Breast epithelium (tissue), 4 donors: ENCODE measurements around the gene CELF1. TPM values are rescaled to one million over a fixed set of nuclear protein-coding genes. Genes with fewer than 3 reads are reported as not detected.

ENCODE experiments used
- DNase-seq, 2 donors: peaks; one replicate each; pipeline ENCODE4 v3.0.0-alpha.2; 2019; ENCODE audit warnings: low spot score in 2 of 2
- H3K27ac ChIP-seq, 2 donors: fragments of 200-600 bp; sonication (generic) in 1 of 2; one replicate each; pipeline ENCODE4 v1.5.1; 2016 to 2019; ENCODE audit warnings: mild to moderate bottlenecking in 1 of 2
- H3K27me3 ChIP-seq, 2 donors: fragments of 200-600 bp; sonication (generic) in 1 of 2; one replicate each; pipeline versions ENCODE4 v1.5.1 to v1.6.0; 2017 to 2019; ENCODE audit warnings: control low read depth in 1 of 2, mild to moderate bottlenecking in 1 of 2
- H3K36me3 ChIP-seq: fragments of 200-600 bp; one replicate; pipeline ENCODE4 v1.5.1; 2019
- H3K4me1 ChIP-seq, 2 donors: fragments of 200-600 bp; sonication (generic); one replicate each; pipeline ENCODE4 v1.5.1; 2016 to 2019; ENCODE audit warnings: control low read depth in 1 of 2
- H3K4me3 ChIP-seq, 3 donors: fragments of 200-600 bp; sonication (generic); 1 replicate in 2 of 3; 2 replicates in 1 of 3; pipeline ENCODE4 v1.5.1; 2016 to 2019; ENCODE audit warnings: mild to moderate bottlenecking in 3 of 3, moderate library complexity in 2 of 3
- H3K9me3 ChIP-seq, 2 donors: fragments of 200-600 bp; sonication (generic) in 1 of 2; one replicate each; pipeline ENCODE4 v1.5.1; 2016 to 2019; ENCODE audit warnings: control low read depth in 1 of 2
- POLR2A ChIP-seq: fragments of 450-650 bp; IDR thresholded peaks from one replicate; pipeline ENCODE4 v1.6.1; 2016; ENCODE audit warnings: antibody characterized with exemption, mild to moderate bottlenecking, moderate library complexity
- POLR2AphosphoS5 ChIP-seq, 3 donors: sonication (generic); formaldehyde crosslinking; IDR thresholded peaks; one replicate each; pipeline ENCODE4 v1.6.1; 2017; ENCODE audit warnings: antibody characterized with exemption in 3 of 3
- intact Hi-C: fragments of 100-400 bp; cut with DNase I; formaldehyde crosslinking; loops from one replicate; pipeline ENCODE4 v1.15.1; 2023; ENCODE audit warnings: low total_unique reads
- total RNA-seq, 3 donors: library from RNA; depleted of rRNA; stranded (reverse); fragments of >200 nt; gene quantifications; one replicate each; pipeline ENCODE4 v1.1.0, GENCODE V29; 2016
- TF ChIP-seq, protein P1 (sequence below), 3 donors: fragments of 450-650 bp; IDR thresholded peaks; one replicate each; pipeline ENCODE4 v1.5.1; 2016 to 2017; ENCODE audit warnings: antibody characterized with exemption in 3 of 3, mild to moderate bottlenecking in 3 of 3, moderate library complexity in 3 of 3

CELF1 gene
- total RNA-seq, 3 donors from 2014 or later, result 94.1 to 117 (median 114) TPM

DNA sequence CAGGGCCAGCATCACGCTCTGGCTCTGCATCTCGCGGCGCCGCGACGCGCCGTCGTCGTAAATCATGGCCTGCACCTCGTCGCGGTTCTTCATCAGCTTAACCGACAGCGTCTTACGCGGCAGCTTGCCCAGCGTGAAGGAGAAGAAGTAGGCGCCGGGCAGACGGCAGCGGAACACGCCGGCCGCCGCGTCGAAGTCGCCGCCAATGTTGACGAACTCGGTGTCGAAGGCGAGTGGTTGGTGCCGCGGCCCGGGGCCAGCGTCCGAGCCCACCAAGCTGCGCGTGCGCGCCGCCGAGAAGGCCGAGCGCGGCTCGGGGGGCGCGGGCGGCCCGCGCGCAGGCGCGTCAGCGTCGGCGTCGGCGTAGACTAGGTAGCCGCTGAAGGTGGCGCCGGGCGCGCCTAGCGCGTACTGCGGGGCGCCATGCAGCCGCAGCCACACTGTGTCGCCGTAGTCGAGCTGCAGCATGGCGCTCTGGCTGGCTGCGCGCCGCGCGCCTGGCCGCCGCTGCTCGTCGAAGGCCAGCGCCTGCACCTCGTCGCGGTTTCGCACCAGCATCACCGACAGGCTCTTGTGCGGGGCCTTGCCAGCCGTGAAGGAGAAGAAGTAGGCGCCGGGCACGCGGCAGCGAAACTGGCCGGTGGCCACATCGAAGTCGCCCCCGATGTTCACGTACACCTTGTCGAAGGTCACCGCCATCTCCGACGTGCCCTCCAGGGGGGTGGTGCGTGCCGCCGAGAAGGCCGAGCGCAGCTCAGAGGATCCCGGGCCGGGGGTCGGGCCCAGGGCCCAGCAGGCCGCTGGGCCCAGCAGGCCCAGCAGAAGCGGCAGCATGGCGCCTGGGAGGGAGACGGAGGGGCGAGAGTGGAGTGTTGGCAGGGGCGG, 37.3 kb upstream of the CELF1 start:
- Histone ChIP-seq H3K36me3 (no peaks in the 10 kb centered on the region), H3K4me1 (peaks cover 0 to 6% of the 10 kb centered on the region in 2 donors), H3K9me3 (no peaks in the 10 kb centered on the region), H3K27ac (peak overlapping the region; percentile 33 to 75), H3K4me3 (peak overlapping the region; percentile 9 to 72 (median 58)), H3K27me3 (peaks cover 0 to 21% of the 10 kb centered on the region in 2 donors)
- intact Hi-C loops, result no loop called here
- no peak for DNase-seq
- TF ChIP-seq, protein P1, sequence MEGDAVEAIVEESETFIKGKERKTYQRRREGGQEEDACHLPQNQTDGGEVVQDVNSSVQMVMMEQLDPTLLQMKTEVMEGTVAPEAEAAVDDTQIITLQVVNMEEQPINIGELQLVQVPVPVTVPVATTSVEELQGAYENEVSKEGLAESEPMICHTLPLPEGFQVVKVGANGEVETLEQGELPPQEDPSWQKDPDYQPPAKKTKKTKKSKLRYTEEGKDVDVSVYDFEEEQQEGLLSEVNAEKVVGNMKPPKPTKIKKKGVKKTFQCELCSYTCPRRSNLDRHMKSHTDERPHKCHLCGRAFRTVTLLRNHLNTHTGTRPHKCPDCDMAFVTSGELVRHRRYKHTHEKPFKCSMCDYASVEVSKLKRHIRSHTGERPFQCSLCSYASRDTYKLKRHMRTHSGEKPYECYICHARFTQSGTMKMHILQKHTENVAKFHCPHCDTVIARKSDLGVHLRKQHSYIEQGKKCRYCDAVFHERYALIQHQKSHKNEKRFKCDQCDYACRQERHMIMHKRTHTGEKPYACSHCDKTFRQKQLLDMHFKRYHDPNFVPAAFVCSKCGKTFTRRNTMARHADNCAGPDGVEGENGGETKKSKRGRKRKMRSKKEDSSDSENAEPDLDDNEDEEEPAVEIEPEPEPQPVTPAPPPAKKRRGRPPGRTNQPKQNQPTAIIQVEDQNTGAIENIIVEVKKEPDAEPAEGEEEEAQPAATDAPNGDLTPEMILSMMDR (IDR thresholded peaks at IDR 0.05), result no peak
- TF ChIP-seq POLR2A, result no peak
- TF ChIP-seq POLR2AphosphoS5 (IDR thresholded peaks at IDR 0.05), result no peak

DNA sequence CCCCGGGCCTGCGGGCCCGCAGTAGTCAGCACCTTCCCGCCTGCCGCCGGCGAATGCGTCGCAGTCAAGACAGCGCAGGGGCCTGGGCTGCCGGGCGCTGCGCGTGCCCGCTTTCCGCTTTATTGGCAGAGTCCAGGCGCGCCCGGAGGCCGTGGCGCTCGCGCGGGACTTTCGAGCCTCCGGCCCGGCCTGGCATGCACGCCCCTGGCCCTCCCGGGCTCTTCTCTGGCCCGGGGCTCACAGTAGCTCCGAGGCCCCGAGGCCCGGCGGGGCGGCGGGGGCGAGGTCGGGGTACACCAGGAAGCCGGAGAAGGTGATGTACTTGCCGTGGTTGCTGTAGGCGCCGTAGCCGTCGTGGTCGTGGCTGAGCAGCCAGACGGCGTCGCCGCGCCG, 36.6 kb upstream of the CELF1 start:
- TF ChIP-seq POLR2AphosphoS5 (IDR thresholded peaks at IDR 0.05), result no peak
- TF ChIP-seq, protein P1 (IDR thresholded peaks at IDR 0.05), result no peak
- TF ChIP-seq POLR2A, result no peak
- no peak for DNase-seq
- H3K4me3 ChIP-seq, result peak overlapping the region; percentile 9 to 72 (median 58)
- peaks cover 0 to 6% of the 10 kb centered on the region in 2 donors for H3K4me1 ChIP-seq
- intact Hi-C loops, result no loop called here
- peak overlapping the region; percentile 33 to 75 for H3K27ac ChIP-seq
- H3K36me3 ChIP-seq, result no peaks in the 10 kb centered on the region
- H3K27me3 ChIP-seq, result peaks cover 0 to 20% of the 10 kb centered on the region in 2 donors
- no peaks in the 10 kb centered on the region for H3K9me3 ChIP-seq

DNA sequence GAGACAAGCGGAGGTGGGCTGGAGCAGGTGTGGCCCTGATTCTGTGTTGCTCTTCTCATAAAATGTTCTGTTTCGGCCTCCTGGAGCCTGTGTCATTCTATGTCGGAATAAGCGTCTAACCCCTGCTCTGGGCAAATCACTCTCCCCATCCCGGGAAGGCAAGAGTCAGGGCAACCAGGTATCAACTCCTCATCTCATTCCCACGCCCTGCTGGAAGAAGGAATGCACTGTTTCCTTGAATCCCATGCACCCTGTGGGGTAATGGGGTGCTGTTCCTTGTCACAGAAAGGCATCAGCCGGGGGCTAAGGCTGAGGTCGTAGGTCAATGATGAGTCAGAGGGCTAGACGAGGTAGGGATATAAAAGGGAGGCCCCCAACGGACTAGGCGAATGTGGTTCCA, 36.2 kb upstream of the CELF1 start:
- Histone ChIP-seq H3K36me3 (no peaks in the 10 kb centered on the region), H3K4me3 (peak overlapping the region; percentile 9 to 72 (median 58)), H3K9me3 (no peaks in the 10 kb centered on the region), H3K27ac (peak overlapping the region; percentile 33 to 75), H3K4me1 (peaks cover 0 to 5% of the 10 kb centered on the region in 2 donors), H3K27me3 (peaks cover 0 to 15% of the 10 kb centered on the region in 2 donors)
- TF ChIP-seq, protein P1 (IDR thresholded peaks at IDR 0.05), result no peak
- TF ChIP-seq POLR2AphosphoS5 (IDR thresholded peaks at IDR 0.05) (no peak), POLR2A (no peak)
- intact Hi-C loops, result no loop called here
- DNase-seq, result no peak

DNA sequence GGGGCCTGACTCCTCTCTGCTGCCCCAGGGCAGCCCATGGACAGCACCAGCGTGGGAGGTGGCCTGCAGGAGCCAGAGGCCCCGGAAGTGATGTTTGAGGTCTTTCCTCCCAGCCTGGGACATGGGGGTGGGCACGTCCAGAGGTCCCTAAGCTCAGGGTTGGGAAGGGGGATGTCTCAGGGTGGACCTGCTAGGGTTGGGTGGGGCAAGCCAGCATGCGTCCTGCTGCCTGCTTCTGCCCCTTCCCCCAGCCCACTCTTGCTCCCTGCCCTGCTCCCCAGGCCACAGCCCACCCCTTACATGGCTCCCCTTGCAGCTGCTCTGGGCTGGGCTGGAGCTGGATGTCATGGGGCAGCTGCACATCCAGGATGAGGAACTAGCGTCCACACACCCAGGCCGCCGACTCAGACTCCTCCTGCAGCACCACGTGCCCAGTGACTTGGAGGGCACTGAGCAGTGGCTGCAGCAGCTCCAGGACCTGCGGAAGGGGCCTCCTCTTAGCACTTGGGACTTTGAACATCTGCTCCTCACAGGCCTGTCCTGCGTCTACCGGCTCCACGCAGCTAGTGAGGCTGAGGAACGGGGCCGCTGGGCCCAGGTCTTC, 34.9 kb upstream of the CELF1 start:
- H3K36me3 ChIP-seq, result no peaks in the 10 kb centered on the region
- H3K4me3 ChIP-seq, result peak overlapping the region in 1 of 3 donors; percentile 21
- no peaks in the 10 kb centered on the region for H3K9me3 ChIP-seq
- peaks cover 0 to 2% of the 10 kb centered on the region in 2 donors for H3K27me3 ChIP-seq
- intact Hi-C loops, result no loop called here
- no peak for DNase-seq
- H3K27ac ChIP-seq, result peak overlapping the region in 1 of 2 donors; percentile 72
- H3K4me1 ChIP-seq, result no peaks in the 10 kb centered on the region
- TF ChIP-seq POLR2A (no peak), POLR2AphosphoS5 (IDR thresholded peaks at IDR 0.05) (no peak)
- TF ChIP-seq, protein P1 (IDR thresholded peaks at IDR 0.05), result no peak
